HG02973 (cell line): Measurements from ENCODE around the gene TUBA1C.
A peak's percentile ranks its signal among the peaks of the same experiment; 100 is the strongest.
"Not testable (repeated sequence)": the region's sequence is repeated elsewhere in the genome, so short reads cannot be mapped to it uniquely, and the experiment has no call there.

Source experiments
- ATAC-seq: cut with Tn5 transposase; IDR thresholded peaks from one replicate; pipeline ENCODE4 v1.9.1; 2021; ENCODE audit warnings: moderate library complexity; ENCODE audit not compliant: unreplicated experiment

Gene TUBA1C

DNA sequence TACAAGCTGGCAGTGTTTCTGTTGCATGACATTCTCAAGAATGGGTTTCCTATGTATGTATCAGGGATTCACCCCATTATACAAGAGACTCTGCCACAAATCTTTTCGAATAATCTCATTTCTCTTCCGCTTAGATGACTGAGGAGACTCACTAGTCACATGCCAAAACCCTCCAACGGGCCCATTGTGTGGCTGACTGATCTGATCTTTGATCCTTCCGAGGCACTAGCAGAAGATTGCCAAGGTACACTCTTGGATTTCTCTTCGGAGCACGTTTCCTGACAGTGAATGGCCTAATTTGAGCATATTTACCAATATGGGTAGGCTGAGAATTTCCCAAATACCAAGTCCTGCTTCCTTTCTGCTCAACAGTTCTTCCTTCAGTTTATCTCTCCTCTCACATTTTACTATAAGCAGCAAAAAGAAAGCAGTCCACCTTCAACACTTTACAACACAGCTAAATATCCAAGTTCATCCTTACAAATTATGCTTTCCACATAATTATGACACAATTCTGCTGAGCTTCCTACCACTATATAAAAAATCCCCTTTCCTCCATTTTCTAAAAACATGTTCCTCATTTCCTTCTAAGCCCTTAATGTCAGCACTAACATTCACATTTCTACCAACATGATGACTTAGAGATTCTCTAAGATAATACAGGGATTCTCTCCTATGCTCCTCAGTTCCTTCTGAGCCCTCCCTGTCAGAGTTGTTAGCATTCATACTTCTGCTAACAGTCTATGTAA, 41.1 kb downstream of the TUBA1C start:
- ATAC-seq: no peak

DNA sequence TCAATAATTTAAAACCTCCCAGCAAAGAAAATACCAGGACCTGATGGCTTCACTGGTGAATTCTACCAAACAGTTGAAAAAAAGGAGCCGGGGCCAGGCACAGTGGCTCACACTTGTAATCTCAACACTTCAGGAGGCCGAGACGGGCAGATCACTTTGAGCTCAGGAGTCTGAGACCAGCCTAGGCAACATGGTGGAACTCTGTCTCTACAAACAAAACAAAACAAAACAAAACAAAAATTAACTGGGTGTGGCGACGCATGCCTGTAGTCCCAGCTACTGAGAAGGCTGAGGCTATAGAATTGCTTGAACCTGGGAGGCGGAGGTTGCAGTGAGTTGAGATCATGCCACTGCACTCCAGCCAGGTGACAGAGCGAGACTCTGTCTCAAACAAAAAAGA, 44.5 kb downstream of the TUBA1C start:
- no peak for ATAC-seq

DNA sequence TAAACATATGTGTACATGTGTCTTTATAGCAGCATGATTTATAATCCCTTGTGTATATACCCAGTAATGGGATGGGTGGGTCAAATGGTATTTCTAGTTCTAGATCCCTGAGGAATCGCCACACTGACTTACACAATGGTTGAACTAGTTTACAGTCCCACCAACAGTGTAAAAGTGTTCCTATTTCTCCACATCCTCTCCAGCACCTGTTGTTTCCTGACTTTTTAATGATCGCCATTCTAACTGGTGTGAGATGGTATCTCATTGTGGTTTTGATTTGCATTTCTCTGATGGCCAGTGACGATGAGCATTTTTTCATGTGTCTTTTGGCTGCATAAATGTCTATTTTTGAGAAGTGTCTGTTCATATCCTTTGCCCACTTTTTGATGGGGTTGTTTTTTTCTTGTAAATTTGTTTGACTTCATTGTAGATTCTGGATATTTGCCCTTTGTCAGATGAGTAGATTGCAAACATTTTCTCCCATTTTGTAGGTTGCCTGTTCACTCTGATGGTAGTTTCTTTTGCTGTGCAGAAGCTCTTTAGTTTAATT, 45.6 kb downstream of the TUBA1C start:
- not testable (repeated sequence) for ATAC-seq

DNA sequence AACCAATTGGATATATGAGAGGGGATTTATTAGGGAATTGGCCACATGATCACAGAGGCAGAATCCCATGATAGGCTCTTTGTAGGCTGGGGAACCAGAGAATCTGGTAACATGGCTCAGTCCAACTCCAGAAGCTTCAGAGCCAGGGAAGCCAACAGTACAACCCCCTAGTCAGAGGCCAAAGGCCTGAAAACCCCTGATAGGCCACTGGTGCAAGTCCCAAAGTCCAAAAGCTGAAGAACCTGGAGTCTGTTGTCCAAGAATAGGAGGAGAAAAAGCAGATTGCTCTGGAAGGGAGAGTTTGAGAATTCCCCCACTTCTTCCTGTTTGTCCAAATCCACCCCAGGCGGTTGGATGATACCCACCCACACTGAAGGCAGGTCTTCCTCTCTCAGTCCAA, 49.9 kb downstream of the TUBA1C start:
- ATAC-seq: no peak

DNA sequence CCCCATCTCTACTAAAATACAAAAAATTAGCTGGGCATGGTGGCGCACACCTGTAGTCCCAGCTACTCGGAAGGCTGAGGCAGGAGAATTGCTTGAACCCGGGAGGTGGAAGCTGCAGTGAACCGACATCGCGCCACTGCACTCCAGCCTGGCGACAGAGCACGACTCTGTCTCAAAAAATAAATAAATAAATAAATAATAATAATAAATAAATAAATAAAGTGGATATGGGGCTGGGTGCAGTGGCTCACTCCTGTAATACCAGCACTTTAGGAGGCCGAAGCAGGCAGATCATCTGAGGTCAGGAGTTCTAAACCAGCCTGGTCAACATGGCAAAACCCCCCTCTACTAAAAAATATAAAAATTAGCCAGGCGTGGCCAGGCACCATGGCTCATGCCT, 52.2 kb downstream of the TUBA1C start:
- not testable (repeated sequence) for ATAC-seq

DNA sequence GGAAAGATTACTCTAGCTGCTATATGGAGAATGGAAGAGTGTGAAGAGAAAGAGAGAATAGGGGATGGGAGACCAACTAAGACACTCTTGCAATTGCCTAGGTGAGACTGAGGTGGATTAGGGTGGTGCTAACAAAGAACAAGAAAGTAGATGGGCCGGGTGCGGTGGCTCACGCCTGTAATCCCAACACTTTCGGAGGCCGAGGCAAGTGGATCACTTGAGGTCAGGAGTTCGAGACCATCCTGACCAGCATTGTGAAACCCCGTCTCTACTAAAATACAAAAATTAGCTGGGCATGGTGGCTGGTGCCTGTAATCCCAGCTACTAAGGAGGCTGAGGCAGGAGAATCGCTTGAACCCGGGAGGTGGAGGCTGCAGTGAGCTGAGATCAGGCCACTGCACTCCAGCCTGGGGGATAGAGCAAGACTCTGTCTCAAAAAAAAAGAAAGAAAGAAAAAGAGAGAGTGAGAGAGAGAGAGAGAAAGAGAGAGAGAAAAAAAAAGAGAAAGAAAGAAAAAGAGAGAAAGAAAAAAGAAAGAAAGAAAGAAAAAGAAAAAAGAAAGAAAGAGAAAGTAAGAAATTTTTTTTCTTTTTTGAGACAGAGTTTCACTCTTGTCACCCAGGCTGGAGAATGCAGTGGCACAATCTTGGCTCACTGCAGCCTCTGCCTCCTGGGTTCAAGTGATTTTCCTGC, 55.7 kb downstream of the TUBA1C start:
- not testable (repeated sequence) for ATAC-seq

DNA sequence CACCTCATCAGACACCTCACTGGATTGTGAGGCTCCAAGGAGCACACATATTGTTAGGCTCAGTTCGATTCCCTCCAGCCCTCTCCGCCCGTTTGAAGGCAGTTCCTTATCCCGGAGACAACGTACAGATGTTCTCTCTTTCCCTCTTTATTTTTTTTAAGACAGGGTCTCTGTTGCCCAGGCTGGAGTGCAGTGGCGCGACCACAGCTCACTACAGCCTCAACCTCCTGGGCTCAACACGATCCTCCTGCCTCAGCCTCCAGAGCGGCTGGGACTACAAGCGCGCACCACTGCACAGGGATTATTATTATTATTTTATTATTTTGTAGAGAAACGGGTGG, 57.5 kb downstream of the TUBA1C start:
- no peak for ATAC-seq

DNA sequence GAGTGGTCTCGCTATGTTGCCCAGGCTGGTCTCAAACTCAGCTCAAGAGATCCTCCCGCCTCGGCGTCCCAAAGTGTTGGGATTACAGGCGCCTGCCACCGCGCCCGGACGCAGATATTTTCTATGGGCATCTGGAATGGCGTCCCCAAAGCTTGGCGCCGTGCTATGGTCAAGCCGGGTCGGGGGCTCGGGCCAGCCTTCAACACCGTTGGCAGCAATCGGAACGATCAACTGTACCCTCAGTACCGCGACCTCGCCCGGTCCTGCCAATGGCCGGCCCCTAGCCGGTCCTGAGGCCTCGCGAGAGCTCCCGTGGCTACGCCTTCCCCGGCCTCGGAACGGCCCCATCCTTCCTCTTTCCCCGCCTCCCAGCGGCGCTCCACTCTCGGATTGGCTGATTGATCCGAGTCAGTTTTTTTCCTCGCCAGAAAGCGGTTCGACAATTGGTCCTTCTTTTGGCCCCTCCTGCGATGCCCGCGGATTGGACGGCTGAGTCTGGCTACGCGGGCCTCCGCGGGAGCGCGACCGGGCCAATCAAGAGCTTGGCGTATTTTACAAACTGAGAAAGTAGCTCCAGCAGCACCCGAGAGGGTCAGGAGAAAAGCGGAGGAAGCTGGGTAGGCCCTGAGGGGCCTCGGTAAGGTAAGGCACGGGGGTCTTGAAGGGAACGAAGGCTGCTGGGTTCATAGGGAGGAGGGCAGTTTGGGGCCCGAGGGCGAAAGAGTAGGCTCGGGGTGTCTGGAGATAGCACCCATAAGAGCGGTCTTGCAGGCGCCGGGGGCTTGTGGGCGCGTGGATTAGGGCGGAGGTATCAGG, 58.0 kb downstream of the TUBA1C start, which contains the start of gene TROAP:
TSS of gene TROAP (plus strand) at position 548 of the 816 bp plus-strand sequence. CDS start 354 bp downstream, outside the sequence.
- ATAC-seq: peak; percentile 94

DNA sequence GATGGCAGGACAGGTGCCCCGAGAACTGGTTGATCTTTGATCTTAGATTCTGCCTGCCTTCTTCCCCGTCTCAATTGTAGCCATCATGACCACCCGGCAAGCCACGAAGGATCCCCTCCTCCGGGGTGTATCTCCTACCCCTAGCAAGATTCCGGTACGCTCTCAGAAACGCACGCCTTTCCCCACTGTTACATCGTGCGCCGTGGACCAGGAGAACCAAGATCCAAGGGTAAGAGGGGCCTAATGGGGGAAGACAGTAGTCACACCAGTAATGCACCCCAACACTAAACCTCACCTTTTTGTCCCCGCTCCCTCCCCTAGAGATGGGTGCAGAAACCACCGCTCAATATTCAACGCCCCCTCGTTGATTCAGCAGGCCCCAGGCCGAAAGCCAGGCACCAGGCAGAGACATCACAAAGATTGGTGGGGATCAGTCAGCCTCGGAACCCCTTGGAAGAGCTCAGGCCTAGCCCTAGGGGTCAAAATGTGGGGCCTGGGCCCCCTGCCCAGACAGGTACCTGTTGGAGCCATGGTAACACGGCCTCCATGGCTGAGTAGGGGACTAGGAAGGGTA, 58.7 kb downstream of the TUBA1C start:
- ATAC-seq: no peak
